WTC11 (cell line): ENCODE results near the gene TAF4.

Experiments used
- ATF2 ChIP-seq: sonication (generic); formaldehyde crosslinking; IDR thresholded peaks from 2 replicates; pipeline ENCODE4 v1.8.1; 2022; ENCODE audit warnings: low read depth, missing genetic modification reagents, borderline replicate concordance
- CREM ChIP-seq: sonication (generic); formaldehyde crosslinking; IDR thresholded peaks from 2 replicates; pipeline ENCODE4 v1.8.1; 2022; ENCODE audit warnings: mild to moderate bottlenecking, missing genetic modification reagents, moderate library complexity
- CTCF ChIP-seq: fragments of 200-600 bp; IDR thresholded peaks from 2 replicates; pipeline ENCODE4 v1.8.0; 2022; ENCODE audit warnings: antibody characterized with exemption
- ERG ChIP-seq: fragments of 250-450 bp; sonication (Bioruptor Pico); IDR thresholded peaks from 2 replicates; pipeline ENCODE4 v1.8.0; 2021; ENCODE audit warnings: mild to moderate bottlenecking
- IRF1 ChIP-seq: sonication (generic); formaldehyde crosslinking; IDR thresholded peaks from 2 replicates; pipeline ENCODE4 v1.8.0; 2023; ENCODE audit warnings: missing genetic modification reagents
- TEAD4 ChIP-seq: sonication (generic); formaldehyde crosslinking; IDR thresholded peaks from 2 replicates; pipeline ENCODE4 v1.8.0; 2022; ENCODE audit warnings: mild to moderate bottlenecking, missing genetic modification reagents
- USF2 ChIP-seq: sonication (generic); formaldehyde crosslinking; IDR thresholded peaks from 2 replicates; pipeline ENCODE4 v1.8.1; 2023; ENCODE audit warnings: mild to moderate bottlenecking, missing genetic modification reagents, moderate library complexity
- ZBTB21 ChIP-seq: sonication (generic); formaldehyde crosslinking; IDR thresholded peaks from 2 replicates; pipeline ENCODE4 v1.8.1; 2023; ENCODE audit warnings: mild to moderate bottlenecking, missing genetic modification reagents, borderline replicate concordance

GRCh38 chr20:61968932-61969331, 96.7 kb downstream of the TAF4 start:
- TF ChIP-seq USF2 (CRISPR knock-in tag) = no peak
- TF ChIP-seq CTCF = no peak
- no peak for TF ChIP-seq ATF2 (CRISPR knock-in tag)
- TF ChIP-seq CREM = no peak
- no peak for TF ChIP-seq ERG
- TF ChIP-seq IRF1 (CRISPR knock-in tag) = no peak
- no peak for TF ChIP-seq TEAD4
- TF ChIP-seq ZBTB21 (CRISPR knock-in tag) = no peak
